Type B pancreatic cell (in vitro differentiated cells): ENCODE results near the gene FCER1G. TPM values are rescaled to one million over a fixed set of nuclear protein-coding genes. Genes with fewer than 3 reads are reported as not detected.

ENCODE experiments used
- DNase-seq: peaks from one replicate; pipeline ENCODE4 v3.0.0; 2021; ENCODE audit warnings: mixed read lengths; ENCODE audit not compliant: unreplicated experiment; ENCODE audit errors: extremely low spot score
- H3K27ac Mint-ChIP-seq: 2 replicates; pipeline ENCODE4 v1.8.0; 2021; ENCODE audit warnings: mild to moderate bottlenecking, mixed read lengths
- H3K27me3 Mint-ChIP-seq: 2 replicates; pipeline ENCODE4 v1.8.0; 2021; ENCODE audit warnings: mixed read lengths
- H3K36me3 Mint-ChIP-seq: 2 replicates; pipeline ENCODE4 v1.8.0; 2021; ENCODE audit warnings: mixed read lengths
- H3K4me1 Mint-ChIP-seq: one replicate; pipeline ENCODE4 v1.8.0; 2021; ENCODE audit warnings: mixed read lengths; ENCODE audit not compliant: unreplicated experiment
- H3K4me3 Mint-ChIP-seq: 2 replicates; pipeline ENCODE4 v1.8.0; 2021; ENCODE audit warnings: mild to moderate bottlenecking, mixed read lengths
- H3K9me3 Mint-ChIP-seq: 2 replicates; pipeline ENCODE4 v1.8.0; 2021; ENCODE audit warnings: mixed read lengths
- total RNA-seq: library from RNA; stranded (reverse); gene quantifications from 2 replicates; pipeline ENCODE4 v1.2.1, GENCODE V29; 2021; ENCODE audit warnings: low replicate concordance
- TF ChIP-seq, protein P1 (sequence below): fragments of 200-600 bp; sonication (generic); conservative IDR thresholded peaks from 2 replicates; pipeline ENCODE4 v1.5.0; 2021; ENCODE audit warnings: antibody characterized with exemption, mild to moderate bottlenecking

Gene FCER1G
- total RNA-seq, 1 donor from 2014 or later = 0.80 TPM

DNA sequence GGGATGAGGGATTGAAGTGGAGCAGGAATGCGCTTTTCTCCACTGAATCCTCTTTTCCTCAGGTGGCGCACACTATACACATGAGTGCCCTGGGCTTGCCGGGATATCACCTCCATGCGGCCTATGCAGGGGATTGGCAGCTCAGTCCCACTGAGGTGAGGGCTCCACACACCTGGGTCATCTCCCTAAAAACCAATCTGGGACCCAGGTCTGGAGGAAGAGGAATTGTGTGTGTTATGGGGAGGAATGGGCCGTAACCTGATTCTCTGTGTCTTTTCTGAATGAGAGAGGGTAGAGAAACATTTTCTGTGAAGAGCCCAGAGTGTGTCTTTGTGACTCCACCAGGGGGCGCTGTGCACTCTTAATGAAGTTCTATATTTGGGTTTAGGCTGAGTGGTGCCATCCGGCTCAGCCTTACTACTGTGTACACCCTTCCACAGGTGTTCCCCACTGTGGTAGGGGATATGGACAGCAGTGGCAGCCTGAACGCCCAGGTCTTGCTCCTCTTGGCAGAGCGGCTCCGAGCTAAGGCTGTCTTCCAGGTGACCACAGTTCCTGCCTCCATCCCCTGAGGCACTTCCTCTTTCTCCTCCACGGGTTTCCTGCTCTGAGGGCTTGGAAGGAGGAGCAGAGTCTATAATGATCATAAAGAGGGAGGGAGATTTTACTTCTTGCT is 12.2 kb downstream of the FCER1G start:
- Mint-ChIP-seq H3K27ac (peak overlapping the region; percentile 96), H3K36me3 (peaks cover 4% of the 10 kb centered on the region), H3K27me3 (peaks cover 5% of the 10 kb centered on the region), H3K4me1 (peaks cover 25% of the 10 kb centered on the region), H3K4me3 (peak overlapping the region; percentile 100), H3K9me3 (no peaks in the 10 kb centered on the region)
- TF ChIP-seq, protein P1, sequence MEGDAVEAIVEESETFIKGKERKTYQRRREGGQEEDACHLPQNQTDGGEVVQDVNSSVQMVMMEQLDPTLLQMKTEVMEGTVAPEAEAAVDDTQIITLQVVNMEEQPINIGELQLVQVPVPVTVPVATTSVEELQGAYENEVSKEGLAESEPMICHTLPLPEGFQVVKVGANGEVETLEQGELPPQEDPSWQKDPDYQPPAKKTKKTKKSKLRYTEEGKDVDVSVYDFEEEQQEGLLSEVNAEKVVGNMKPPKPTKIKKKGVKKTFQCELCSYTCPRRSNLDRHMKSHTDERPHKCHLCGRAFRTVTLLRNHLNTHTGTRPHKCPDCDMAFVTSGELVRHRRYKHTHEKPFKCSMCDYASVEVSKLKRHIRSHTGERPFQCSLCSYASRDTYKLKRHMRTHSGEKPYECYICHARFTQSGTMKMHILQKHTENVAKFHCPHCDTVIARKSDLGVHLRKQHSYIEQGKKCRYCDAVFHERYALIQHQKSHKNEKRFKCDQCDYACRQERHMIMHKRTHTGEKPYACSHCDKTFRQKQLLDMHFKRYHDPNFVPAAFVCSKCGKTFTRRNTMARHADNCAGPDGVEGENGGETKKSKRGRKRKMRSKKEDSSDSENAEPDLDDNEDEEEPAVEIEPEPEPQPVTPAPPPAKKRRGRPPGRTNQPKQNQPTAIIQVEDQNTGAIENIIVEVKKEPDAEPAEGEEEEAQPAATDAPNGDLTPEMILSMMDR = peak; percentile 95
- DNase-seq = peak; percentile 80

DNA sequence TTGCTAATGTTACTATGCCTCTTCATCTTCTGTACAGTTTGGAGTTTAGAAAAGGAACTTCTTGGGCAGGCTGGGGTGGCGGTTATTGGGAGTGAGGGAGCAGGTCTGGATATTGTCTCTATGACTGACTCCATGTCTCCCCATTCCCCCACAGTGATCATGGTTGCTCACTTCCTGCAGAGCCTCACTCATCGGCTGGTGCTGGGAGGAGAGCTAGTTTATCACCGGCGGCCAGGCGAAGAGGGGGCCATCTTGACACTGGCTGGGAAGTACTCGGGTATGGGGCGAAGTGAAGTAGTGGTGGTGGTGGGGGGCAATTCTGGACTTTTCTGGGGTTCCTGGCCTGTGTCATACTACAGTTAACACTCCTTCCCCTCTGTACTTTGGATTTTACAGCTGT is 12.9 kb downstream of the FCER1G start:
- H3K9me3 Mint-ChIP-seq = no peaks in the 10 kb centered on the region
- no peak overlapping the region for H3K27ac Mint-ChIP-seq
- DNase-seq = no peak
- peaks cover 5% of the 10 kb centered on the region for H3K27me3 Mint-ChIP-seq
- TF ChIP-seq, protein P1 = no peak
- H3K36me3 Mint-ChIP-seq = peaks cover 4% of the 10 kb centered on the region
- peaks cover 25% of the 10 kb centered on the region for H3K4me1 Mint-ChIP-seq
- peak overlapping the region; percentile 57 for H3K4me3 Mint-ChIP-seq

DNA sequence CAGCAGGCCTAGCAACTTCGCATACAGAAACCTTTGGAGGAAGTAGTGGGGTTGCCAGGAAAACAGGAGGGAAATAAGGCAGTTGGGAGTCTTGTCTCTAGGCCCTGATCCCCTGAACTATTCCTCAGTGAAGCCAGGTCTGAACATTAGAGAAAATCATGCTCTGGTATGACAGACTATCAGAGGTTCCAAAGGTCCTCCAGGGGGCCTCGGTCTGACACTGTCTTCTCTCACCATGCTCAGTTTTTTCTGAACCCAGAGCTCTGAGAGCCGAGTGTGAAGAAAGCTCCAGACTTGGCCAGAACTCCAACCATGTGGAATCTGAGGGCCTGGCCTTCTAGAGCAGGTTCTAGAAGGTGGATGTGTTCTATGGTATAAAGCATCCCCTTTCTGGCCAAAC is 14.8 kb downstream of the FCER1G start:
- Mint-ChIP-seq H3K27ac (no peak overlapping the region), H3K36me3 (peaks cover 4% of the 10 kb centered on the region), H3K9me3 (no peaks in the 10 kb centered on the region), H3K27me3 (no peaks in the 10 kb centered on the region), H3K4me1 (peaks cover 25% of the 10 kb centered on the region), H3K4me3 (no peak overlapping the region)
- DNase-seq = no peak
- TF ChIP-seq, protein P1 = peak; percentile 42

DNA sequence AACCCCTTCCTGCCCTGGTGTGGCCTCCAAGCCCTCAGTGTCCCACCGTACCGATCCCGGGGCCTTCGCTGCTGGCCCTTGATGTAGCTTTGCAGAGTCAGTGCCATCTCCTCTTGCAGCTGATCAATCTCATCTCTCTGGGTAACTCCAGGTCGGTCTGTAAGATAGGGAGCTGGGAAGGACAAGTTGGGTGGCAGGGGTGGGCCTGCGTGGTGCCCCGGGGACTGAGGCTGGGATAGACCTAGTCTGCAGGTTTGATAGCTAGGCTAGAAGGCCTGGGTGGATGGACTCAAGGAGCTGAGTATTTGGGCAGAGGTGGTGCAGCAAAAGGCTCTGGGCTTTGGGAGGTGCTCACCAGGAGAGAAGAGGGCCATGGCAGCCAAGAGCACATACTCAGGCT is 15.7 kb downstream of the FCER1G start:
- Mint-ChIP-seq H3K4me1 (peaks cover 19% of the 10 kb centered on the region), H3K36me3 (peaks cover 4% of the 10 kb centered on the region), H3K9me3 (no peaks in the 10 kb centered on the region), H3K4me3 (no peak overlapping the region), H3K27ac (no peak overlapping the region), H3K27me3 (no peaks in the 10 kb centered on the region)
- DNase-seq = no peak
- TF ChIP-seq, protein P1 = no peak

DNA sequence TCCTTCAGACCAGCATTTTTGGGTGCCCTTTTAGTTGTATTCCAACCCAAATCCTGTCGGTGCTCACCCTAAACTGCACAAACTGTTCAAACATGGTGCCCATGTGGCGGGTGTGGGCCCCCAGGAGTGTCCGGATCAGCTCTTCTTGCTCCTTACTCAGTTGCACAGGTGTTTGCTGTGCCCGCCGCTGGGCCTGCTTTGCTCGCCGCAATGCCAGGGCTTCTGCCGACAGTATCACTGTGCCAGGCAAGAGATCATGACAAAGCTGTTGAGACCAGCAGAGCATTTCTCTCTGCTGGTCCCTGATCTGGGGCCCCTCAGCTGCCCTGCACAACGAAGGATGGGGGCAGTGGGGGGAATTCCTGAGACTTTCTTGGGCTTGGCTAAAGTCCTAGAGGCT is 18.0 kb downstream of the FCER1G start:
- DNase-seq = no peak
- Mint-ChIP-seq H3K9me3 (no peaks in the 10 kb centered on the region), H3K27me3 (no peaks in the 10 kb centered on the region), H3K27ac (no peak overlapping the region), H3K4me1 (peaks cover under 1% of the 10 kb centered on the region), H3K36me3 (no peaks in the 10 kb centered on the region), H3K4me3 (no peak overlapping the region)
- TF ChIP-seq, protein P1 = no peak
